Right ventricle myocardium inferior (tissue), 1 donor: ENCODE measurements around the gene ARSG. TPM values are rescaled to one million over a fixed set of nuclear protein-coding genes. Genes with fewer than 3 reads are reported as not detected.
A peak's percentile ranks its signal among the peaks of the same experiment; 100 is the strongest.
"Not testable (repeated sequence)": the region's sequence is repeated elsewhere in the genome, so short reads cannot be mapped to it uniquely, and the experiment has no call there.

Experiments used
- ATAC-seq: fragments of 200-7000 bp; cut with Tn5 transposase; one replicate; pipeline ENCODE4 v1.9.1; 2020; ENCODE audit warnings: mild to moderate bottlenecking, moderate library complexity
- DNase-seq: peaks from one replicate; pipeline ENCODE4 v3.0.0; 2021; ENCODE audit errors: missing footprints
- intact Hi-C: fragments of 100-400 bp; cut with DNase I; formaldehyde crosslinking; loops from one replicate; pipeline ENCODE4 v1.11.0; 2022
- long read RNA-seq: library from polyadenylated mRNA; unstranded; transcript quantifications from one replicate; pipeline ENCODE4 v2.0.0, GENCODE V29; 2021
- total RNA-seq: library from RNA; stranded (reverse); fragmentation: NEBNext Ultra II Directional; extraction: Animal tissue kit (Norgen Biotek cat#: 25700); gene quantifications from one replicate; pipeline ENCODE4 v1.2.1, GENCODE V29; 2021
- donor health status: DM: no; HTN: yes; CAD: no; lungs with severe emphysema.

ARSG gene
- total RNA-seq: 2.2 TPM
- long read RNA-seq, full-length matches to known transcripts: 5 of 9 reads
- long read RNA-seq, partial matches to known transcripts: 1 of 9 reads
- long read RNA-seq, other reads (novel, unspliced or antisense): 3 of 9 reads

DNA sequence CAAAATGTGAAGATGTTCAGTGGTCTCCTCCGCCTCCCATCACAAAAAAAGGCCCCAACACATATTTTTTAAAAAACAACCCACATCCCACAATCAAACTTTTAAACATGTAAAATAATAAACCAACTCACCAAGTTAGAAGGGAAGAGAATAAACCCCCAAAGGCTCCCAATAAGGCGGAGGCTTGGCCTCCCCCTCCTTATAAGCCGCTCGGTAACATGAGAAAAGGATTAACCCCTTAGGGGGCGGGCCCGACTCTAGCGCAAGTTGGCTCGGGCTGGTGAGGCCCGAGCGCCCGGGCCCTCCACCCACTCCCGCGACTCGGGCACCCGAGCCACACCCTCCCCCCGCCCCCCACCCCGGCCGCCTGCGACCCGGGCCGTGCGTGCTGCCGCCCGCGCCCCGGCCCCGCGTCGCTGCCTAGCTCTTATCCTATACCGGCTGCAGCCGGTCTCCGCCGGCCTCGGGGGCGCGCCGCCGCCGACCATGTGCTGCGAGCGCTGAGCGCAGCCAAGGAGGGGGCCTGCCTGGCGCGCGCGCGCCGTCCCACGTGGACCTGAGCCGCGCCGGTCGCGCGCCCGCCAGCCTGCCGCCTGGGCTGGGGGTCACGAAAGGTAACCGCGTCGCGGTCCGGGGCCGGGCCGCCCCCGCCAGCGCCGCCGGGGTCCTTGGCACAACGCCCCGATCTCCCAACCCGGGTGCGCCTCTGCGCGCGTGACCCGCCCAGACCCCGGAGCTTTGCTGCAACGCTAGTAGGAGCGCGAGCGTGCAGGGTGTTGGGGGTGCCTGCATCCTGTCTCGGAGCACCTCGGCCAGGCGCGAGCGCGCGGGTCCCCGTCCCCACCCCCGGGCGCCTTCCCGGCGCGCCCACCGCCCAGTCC is at the start of gene ARSG, which contains the start of gene SLC16A6:
ARSG (plus strand) TSS at position 541 of the 881 bp plus-strand sequence. CDS start 15,999 bp downstream, outside the sequence.
SLC16A6 (minus strand) TSS at position 173 of the 881 bp plus-strand sequence. CDS start 12,807 bp downstream, outside the sequence.
- DNase-seq (peak; percentile 88), ATAC-seq (peak; percentile 30)
- intact Hi-C loops: no loop called here

DNA sequence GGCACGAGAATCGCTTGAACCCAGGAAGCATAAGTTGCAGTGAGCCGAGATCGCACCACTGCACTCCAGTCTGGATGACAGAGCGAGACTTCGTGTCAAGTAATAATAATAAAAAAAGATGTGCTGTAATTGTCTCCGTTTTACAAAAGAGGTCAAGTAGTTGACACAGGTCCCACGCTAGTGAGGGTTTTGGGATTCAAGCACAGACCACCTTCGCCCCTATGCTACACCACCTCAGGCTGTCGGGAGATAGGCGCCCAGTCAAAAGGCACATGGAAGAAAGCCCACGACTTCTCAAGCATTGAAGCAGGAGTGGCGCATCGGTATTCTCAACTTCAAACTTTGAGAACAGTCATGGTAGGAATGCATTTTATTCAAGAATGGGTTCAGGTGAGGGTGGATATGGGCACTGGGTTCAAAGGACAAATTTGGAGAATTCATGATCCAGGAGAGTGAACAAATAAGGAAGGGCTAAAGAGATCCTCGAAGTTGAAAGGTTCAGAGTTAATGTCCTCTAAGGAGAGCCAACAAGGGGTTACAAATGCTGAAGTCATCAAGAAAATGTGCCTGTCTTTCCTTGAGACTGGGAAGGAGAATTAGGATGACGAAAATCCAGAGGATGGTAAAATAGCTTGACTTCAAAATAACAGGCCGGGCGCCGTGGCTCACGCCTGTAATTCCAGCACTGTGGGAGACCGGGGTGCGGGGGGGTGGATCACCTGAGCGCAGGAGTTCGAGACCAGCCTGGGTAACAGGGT is 44.8 kb upstream of the ARSG start:
- ATAC-seq (no peak), DNase-seq (no peak)
- intact Hi-C loops: loop anchor here (5.0 kb wide), 2 partner anchors 39 to 216 kb away; no protein-coding TSS in a partner anchor

DNA sequence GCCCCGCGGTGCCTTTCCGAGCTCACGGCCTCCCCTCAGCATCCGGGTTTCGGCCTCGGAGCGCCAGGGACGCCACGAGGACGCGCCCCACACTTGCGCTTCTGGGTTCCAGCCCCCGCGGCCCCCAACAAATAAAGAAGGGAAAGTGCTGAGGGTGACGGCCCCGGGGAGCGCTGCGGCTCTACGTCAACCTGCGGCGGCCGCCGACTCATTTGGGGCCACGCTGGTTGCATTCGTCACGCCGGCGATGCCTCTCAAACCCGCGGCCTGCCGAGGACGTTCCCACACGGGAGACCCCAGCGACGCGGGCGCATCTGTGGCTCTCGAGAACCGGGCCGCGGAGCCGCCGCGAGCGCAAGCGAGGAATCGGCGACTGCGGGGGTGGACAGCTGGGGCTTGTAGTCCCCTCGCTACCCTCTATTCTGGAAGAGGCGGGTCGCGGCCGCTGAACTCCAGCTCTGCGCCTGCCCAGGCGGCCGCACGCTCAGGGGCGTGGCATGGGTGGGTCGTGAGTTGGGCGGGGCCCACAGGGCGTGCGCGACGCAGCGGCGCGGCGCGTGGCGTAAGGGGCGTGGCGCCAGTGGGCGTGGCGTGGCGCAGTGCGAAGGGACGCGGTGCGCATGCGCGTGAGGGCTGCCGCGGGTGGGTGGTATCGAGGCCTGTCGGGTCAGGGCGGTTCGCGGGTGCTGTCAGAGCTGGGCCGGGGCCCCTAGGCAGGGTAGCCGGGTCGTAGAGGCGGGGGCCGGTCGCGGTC is 43.7 kb upstream of the ARSG start, which contains the start of gene AMZ2:
AMZ2 (plus strand) TSS at position 599 of the 754 bp plus-strand sequence. CDS start 2,145 bp downstream, outside the sequence.
- DNase-seq (peak; percentile 98), ATAC-seq (peak; percentile 99)
- intact Hi-C loops: loop anchor here (5.0 kb wide), 2 partner anchors 40 to 215 kb away; no protein-coding TSS in a partner anchor

DNA sequence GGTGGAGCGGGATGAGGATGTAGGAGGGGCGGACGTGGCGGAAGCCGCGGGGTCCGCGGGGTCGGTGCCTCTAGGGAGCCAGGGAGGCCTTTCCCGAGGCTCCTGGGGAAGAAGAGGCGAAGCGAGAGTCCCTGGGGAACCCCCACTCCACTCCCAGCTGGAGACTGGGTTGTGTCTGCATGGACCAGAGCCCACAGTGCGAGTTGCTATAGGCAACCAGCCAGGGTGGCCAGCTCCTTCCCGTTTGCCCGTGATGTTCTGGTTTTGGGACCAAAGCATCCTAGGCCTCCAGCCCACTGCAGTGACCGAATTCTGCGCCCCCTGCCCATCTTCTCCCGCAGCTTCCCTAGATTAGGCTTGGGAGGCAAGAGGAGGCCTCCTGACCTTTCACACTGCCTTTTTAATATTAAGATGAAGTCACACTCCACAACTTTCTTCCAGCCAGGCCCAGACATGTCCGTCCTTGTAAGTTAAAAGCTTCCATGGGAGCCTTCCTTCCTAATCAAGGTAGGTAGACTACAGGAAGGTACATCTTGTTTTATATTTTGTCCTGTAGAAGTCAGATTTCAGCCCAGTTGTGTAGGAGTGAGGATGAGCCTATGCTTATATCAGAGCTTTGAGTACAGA is 43.0 kb upstream of the ARSG start:
- DNase-seq: no peak
- ATAC-seq: peak; percentile 46
- intact Hi-C loops: loop anchor here (5.0 kb wide), 2 partner anchors 41 to 214 kb away; no protein-coding TSS in a partner anchor

DNA sequence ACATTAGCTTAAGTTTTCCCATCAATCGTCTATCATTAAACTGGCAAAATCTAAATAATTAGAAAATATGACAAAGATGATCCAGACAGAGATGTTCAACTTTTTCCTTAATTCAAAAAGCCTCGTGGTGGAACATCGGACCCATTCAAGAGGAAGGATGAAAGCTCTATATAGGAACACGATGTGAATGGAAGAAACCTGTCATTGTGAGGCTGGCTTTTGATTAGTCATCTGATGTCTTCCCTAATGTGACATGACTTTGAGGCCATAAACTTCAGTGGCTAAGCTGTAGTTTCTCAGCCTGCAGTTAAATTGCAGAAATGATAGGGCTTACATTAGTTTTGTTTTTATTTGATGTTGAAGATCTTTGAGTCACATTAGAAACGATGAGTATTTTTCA is 42.4 kb upstream of the ARSG start:
- ATAC-seq (no peak), DNase-seq (no peak)
- intact Hi-C loops: loop anchor here (5.0 kb wide), 2 partner anchors 42 to 213 kb away; no protein-coding TSS in a partner anchor

DNA sequence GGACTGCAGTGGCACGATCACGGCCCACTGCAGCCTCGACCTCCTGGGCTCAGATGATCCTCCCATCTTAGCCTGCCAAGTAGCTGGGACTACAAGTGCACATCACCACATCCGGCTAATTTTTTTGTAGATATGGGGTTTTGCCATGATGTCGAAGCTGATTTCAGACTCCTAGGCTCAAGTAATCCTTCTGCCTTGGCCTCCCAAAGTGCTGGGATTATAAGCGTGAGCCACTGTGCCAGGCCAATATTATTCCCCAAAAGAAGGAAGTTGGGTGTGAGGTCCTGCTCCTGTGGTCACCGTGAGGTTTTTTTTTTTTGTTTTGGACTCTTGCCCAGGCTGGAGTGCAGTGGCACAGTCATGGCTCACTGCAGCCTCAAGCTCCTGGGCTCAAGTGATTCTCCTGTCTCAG is 41.9 kb upstream of the ARSG start:
- ATAC-seq: no peak
- intact Hi-C loops: loop anchor here (5.0 kb wide), 2 partner anchors 42 to 213 kb away; no protein-coding TSS in a partner anchor
- DNase-seq: no peak

DNA sequence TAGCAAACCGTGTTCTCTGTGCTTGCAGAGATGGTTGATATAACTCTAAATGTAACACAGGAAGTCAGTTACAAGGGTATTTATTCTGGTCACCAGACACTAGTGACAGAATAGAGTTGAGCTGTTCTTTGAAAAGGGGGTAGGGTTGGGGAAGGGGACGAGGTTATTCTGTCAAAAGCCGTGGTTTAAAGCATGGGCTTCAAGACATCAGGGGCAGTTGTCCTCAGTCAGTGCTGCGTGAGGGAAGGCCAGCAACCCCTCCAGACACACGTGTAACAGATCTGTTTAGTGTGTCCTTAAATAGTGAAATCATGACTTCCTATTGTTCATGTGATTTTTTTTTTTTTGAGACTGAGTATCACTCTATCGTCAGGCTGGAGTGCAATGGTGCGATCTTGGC is 37.9 kb upstream of the ARSG start:
- ATAC-seq, DNase-seq, intact Hi-C loops: not testable (repeated sequence)

DNA sequence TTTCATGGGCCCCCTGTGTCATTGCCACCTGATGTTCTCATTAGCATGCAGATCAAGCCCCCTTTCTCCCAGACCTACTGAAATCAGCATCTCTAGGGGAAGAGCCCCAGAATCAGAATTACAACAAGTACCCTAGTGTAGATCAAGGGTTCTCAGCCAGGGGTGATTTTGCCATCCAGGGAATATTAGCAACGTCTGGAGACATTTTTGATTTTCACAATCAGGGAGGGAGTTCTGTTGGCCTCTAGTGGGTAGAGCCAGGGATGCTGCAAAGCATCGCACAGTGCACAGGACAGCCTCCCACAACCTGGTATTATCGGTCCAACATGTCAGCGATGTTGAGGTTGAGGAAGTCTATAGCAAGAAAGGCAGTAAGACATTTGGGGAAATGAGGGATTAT is 36.1 kb upstream of the ARSG start:
- ATAC-seq: no peak
- DNase-seq: no peak
- intact Hi-C loops: no loop called here

DNA sequence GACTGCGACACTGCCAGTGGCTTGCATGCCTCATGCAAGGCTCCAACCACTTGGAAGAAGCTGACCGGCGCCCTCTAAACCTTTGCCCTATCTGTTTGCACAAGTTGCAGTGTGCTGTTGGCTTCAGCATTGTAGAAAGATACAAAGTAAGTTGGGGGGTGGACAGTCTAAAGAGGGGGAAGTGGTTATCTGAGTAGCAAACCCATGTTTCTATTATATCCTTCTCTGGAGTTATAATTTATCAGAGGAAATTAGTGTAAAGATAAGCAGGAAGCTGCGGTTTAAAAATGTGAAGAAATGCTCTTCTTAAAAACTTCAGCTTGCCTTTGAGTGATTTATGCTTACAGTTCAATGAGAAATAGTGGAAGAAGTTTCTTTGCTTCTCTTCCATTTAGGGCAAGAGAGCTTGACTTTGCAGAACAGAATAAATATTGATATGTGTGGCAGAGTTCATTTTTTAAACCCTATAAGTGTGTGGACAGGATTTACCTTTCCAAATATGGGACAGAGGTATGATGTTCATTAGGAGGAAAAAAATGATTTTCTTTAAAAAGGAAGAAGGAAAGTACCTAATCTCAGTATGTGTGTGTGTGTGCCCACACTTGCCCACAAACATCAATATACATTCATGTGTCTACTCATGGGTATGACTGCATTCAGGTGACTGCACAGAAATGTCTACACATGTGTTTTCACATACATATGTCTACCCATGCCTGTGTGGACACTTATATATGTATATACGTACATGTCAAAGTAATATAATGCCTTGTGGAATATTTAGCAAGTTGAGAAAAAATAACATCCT is 35.4 kb upstream of the ARSG start:
- intact Hi-C loops: no loop called here
- no peak for ATAC-seq
- DNase-seq: no peak

DNA sequence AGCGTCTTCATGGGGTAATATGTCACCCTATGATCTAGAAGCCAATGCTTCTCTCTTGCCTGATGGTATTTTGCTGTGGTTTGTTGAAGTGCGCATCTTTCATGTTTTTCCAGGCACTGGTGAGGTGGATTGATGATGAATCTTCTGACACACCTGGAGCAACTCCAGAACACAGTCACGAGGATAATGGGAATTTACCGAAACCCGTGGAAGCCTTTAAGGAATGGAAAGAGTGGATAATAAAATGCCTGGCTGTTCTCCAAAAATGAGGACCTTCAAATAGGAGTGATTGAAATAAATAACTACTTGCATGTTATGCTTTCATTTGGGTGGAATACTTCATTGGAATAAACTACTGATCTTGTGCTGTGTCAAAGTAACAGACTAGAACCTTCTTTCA is 34.6 kb upstream of the ARSG start:
- DNase-seq, intact Hi-C loops, ATAC-seq: not testable (repeated sequence)

DNA sequence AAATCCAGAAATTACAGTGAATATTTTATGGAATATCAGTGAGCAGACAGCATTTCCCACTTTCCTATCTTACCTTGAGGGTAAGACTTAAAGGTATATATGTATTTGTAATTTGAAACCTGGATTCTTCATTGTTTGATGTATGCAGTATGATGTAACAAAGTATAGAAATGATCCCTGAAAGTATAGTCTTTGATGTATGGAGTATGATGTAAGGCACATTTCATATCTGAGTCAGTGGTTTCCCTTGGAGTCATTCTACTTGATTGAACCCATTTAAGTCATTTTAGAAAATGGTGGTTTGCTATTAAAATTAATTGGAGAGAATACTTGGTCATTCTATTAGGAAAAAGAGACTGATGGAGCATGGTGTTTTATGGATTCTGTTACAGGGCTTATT is 33.4 kb upstream of the ARSG start:
- DNase-seq (no peak), ATAC-seq (no peak)
- intact Hi-C loops: no loop called here

DNA sequence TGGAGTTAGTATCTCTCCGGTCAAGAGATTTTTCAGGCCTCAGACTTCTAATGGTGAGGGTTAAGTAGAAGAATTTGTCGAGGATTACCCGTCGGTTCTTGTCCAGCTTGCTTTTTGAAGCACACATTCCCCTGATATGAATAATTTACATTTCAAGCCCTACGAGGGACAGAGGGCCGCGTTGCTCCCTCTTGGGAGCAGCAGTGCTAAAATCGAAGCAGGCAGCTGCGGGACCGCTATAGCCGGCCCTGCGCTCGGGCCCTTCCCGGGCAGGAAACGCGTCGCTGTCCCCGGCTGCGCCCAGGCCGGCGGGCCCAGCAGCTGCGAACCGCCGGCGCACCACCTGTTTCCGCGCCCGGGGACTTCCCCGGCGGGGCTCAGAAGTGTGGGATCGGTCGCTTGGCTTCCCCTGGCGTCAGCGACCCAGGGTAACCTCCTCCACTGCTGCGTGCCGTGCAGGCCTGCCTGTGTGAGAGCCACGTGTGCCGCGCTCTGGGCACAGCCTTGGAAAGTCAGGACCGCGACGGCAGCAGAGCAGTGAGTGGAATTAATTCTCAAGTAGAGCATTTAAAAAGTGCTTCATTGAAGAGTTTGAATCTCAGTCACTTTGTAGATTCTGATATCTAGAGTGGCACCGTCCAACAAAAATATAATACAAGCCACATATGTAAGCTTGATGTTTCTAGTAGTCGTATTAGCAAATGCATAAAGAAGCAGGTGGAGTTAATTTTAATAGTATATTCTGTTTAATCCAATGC is 32.2 kb upstream of the ARSG start:
- ATAC-seq: peak; percentile 91
- intact Hi-C loops: not testable (repeated sequence)
- peak; percentile 80 for DNase-seq

DNA sequence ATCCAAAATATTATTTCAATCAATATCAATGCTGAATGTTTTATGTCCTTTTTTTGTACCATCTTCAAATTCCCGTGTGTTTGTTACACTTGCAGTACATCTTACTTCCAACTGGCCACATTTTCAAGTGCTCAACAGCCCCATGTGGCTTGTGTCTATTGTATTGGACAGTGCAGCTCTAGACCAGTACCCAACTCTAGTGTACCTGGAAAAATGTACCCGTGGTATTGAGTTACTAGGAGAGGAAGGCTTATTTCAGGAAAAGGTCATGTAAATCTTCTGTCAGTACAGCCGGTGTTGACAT is 31.7 kb upstream of the ARSG start:
- intact Hi-C loops, DNase-seq, ATAC-seq: not testable (repeated sequence)

DNA sequence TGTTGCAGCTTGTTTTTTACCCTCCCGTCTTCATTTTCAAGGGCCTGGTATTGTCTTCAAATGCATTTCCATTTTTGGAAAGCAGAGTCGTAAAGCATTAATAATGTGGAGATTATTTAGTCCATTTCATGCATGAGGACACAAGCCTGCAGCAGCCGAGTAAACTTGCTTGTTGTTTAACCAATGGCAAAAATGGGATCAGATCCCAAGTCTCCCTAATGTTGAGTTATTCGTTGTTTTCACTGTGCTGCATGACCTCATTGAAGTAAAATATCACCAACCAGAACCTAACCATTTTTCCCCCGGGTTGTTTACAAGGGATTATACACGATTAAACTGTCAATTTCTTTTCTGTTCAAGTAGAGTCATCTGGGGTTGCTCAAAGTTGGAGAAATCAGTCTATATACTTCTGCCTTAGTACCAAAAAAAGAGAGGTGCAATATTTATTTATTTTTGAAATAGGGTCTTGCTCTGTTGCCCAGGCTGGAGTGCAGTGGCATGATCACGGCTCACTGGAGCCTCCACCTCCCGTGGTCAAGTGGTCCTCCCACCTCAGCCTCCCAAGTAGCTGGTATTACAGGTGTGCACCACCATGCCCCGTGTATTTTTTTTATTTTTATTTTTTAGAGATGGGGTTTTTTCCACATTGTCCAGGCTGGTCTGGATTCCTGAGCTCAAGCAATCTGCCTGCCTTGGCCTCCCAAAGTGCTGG is 31.1 kb upstream of the ARSG start:
- DNase-seq (no peak), ATAC-seq (no peak)
- intact Hi-C loops: loop anchor here (5.0 to 10.0 kb wide), 2 partner anchors 172 to 505 kb away; no protein-coding TSS in a partner anchor

DNA sequence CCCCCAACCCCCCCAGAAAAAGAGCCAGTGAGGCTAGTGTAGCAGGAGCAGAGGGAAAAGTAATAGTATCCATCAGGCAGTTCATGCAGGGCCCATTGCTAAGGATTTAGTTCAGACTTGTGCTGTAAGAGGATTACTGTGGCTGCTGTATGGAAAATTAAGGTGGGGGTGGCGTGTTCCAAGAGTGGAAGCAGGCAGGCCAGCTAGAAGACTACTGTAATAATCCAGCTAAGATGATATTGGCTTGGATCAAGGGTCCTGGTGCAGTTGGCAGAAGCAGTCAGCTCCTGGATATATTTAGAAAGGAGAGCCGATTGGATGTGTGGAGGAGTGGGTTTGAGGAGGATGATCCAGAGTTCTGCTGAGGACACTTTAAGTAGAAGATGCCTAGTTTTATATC is 28.8 kb upstream of the ARSG start:
- not testable (repeated sequence) for DNase-seq
- ATAC-seq: peak; percentile 27
- intact Hi-C loops: loop anchor here (2.0 to 10.0 kb wide), 4 partner anchors 136 to 502 kb away; no protein-coding TSS in a partner anchor
